GM12891 (cell line): ENCODE results near the gene ZNF543.

Experiments
- PAX5 ChIP-seq: IDR thresholded peaks from 2 replicates; pipeline ENCODE4 v1.6.1; 2011; ENCODE audit warnings: low read length, moderate library complexity, mild to moderate bottlenecking; ENCODE audit not compliant: insufficient read depth, severe bottlenecking
- POLR2A ChIP-seq: IDR thresholded peaks from 2 replicates; pipeline ENCODE4 v1.6.1; 2011; ENCODE audit warnings: low read depth, low read length, control low read depth
- POLR2AphosphoS5 ChIP-seq: IDR thresholded peaks from 2 replicates; pipeline ENCODE4 v1.6.1; 2011; ENCODE audit warnings: low read depth, low read length, control low read depth
- SPI1 ChIP-seq: IDR thresholded peaks from 2 replicates; pipeline ENCODE4 v1.6.1; 2011; ENCODE audit warnings: low read depth, low read length, control low read depth
- TAF1 ChIP-seq: IDR thresholded peaks from 2 replicates; pipeline ENCODE4 v1.6.1; 2011; ENCODE audit warnings: low read depth, low read length, control low read depth

GRCh38 chr19:57292547-57292946 is 27.7 kb upstream of the ZNF543 start:
- no peak for TF ChIP-seq POLR2A
- no peak for TF ChIP-seq TAF1
- TF ChIP-seq POLR2AphosphoS5, result no peak
- no peak for TF ChIP-seq SPI1
- no peak for TF ChIP-seq PAX5
